Vagina (tissue), 2 donors: ENCODE measurements around the gene ST6GALNAC6.

ENCODE experiments used
- POLR2A ChIP-seq, 2 donors: fragments of 450-650 bp; IDR thresholded peaks; one replicate each; pipeline ENCODE4 v1.6.1; 2017; ENCODE audit warnings: antibody characterized with exemption in 2 of 2, mild to moderate bottlenecking in 2 of 2, moderate library complexity in 2 of 2
- POLR2AphosphoS5 ChIP-seq, 2 donors: sonication (generic); formaldehyde crosslinking; IDR thresholded peaks; one replicate each; pipeline ENCODE4 v1.9.0; 2017; ENCODE audit warnings: antibody characterized with exemption in 2 of 2, mild to moderate bottlenecking in 2 of 2, low read depth in 1 of 2; ENCODE audit not compliant: insufficient read depth in 1 of 2
- TF ChIP-seq, protein P1 (sequence below), 3 experiments: fragments of 450-650 bp in 2 of 3; fragments of 200-600 bp in 1 of 3; sonication (generic) in 1 of 3; IDR thresholded peaks; one replicate each; pipeline ENCODE4 v1.5.1; 2017 to 2019; ENCODE audit warnings: antibody characterized with exemption in 3 of 3, mild to moderate bottlenecking in 2 of 3, moderate library complexity in 2 of 3

DNA sequence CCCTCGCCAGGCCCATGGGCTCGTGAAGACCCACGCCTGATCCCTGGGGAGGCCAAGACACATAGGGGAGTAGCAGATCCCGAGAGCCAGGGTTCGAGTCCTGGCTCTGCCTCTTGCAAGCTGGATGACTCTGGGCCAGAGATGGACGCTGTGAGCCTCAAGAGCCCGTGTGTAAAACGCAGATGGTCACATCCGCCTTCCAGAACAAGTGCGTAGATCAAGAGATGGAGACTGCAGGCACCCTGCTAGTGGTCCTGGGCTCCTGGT is 9.2 kb upstream of the ST6GALNAC6 start:
- TF ChIP-seq, protein P1, sequence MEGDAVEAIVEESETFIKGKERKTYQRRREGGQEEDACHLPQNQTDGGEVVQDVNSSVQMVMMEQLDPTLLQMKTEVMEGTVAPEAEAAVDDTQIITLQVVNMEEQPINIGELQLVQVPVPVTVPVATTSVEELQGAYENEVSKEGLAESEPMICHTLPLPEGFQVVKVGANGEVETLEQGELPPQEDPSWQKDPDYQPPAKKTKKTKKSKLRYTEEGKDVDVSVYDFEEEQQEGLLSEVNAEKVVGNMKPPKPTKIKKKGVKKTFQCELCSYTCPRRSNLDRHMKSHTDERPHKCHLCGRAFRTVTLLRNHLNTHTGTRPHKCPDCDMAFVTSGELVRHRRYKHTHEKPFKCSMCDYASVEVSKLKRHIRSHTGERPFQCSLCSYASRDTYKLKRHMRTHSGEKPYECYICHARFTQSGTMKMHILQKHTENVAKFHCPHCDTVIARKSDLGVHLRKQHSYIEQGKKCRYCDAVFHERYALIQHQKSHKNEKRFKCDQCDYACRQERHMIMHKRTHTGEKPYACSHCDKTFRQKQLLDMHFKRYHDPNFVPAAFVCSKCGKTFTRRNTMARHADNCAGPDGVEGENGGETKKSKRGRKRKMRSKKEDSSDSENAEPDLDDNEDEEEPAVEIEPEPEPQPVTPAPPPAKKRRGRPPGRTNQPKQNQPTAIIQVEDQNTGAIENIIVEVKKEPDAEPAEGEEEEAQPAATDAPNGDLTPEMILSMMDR (IDR thresholded peaks at IDR 0.05), result no peak
- TF ChIP-seq POLR2A (IDR thresholded peaks at IDR 0.05) (no peak), POLR2AphosphoS5 (IDR thresholded peaks at IDR 0.05; ENCODE audit: insufficient read depth in 1 of 2, low read depth in 1 of 2) (no peak)
